WTC11 (cell line): ENCODE results near the gene LANCL2. TPM values are rescaled to one million over a fixed set of nuclear protein-coding genes. Genes with fewer than 3 reads are reported as not detected.

Experiments
- ATAC-seq: fragments of 200-7000 bp; cut with Tn5 transposase; 2 replicates; pipeline ENCODE4 v1.10.0; 2021; ENCODE audit warnings: mild to moderate bottlenecking, moderate library complexity
- CTCF ChIA-PET: fragments of 300-600 bp; sonication (Branson Sonifier 250); formaldehyde crosslinking; loops from one replicate; lab custom pipeline; 2021; ENCODE audit warnings: antibody characterized with exemption; lab: Charles Lee
- POLR2A ChIA-PET: fragments of 350-600 bp; sonication (Branson Sonifier 250); formaldehyde crosslinking; loops from one replicate; lab custom pipeline; 2021; ENCODE audit warnings: antibody characterized with exemption; lab: Charles Lee
- DNase-seq: peaks from one replicate; pipeline ENCODE4 v3.0.0; 2021; ENCODE audit warnings: low spot score
- H3K27ac Mint-ChIP-seq: 2 replicates; pipeline ENCODE4 v1.8.0; 2021; ENCODE audit warnings: mixed read lengths
- H3K27me3 Mint-ChIP-seq: 2 replicates; pipeline ENCODE4 v1.8.0; 2021; ENCODE audit warnings: low read depth, mild to moderate bottlenecking, moderate library complexity, mixed read lengths
- H3K36me3 Mint-ChIP-seq: 2 replicates; pipeline ENCODE4 v1.8.0; 2021; ENCODE audit warnings: mixed read lengths
- H3K4me1 Mint-ChIP-seq: 2 replicates; pipeline ENCODE4 v1.8.0; 2022; ENCODE audit warnings: mixed read lengths
- H3K4me3 Mint-ChIP-seq: 2 replicates; pipeline ENCODE4 v1.8.0; 2021; ENCODE audit warnings: mild to moderate bottlenecking, moderate library complexity, mixed read lengths
- H3K9me3 Mint-ChIP-seq: 2 replicates; pipeline ENCODE4 v1.8.0; 2021; ENCODE audit warnings: mixed read lengths
- CBFB ChIP-seq: sonication (generic); formaldehyde crosslinking; IDR thresholded peaks from 2 replicates; pipeline ENCODE4 v1.8.1; 2022; ENCODE audit warnings: mild to moderate bottlenecking, low read depth, missing genetic modification reagents
- CDX4 ChIP-seq: fragments of 250-450 bp; sonication (Bioruptor Pico); IDR thresholded peaks from 2 replicates; pipeline ENCODE4 v1.9.0; 2021; ENCODE audit warnings: moderate library complexity, mild to moderate bottlenecking, inconsistent platforms, borderline replicate concordance
- CREM ChIP-seq: sonication (generic); formaldehyde crosslinking; IDR thresholded peaks from 2 replicates; pipeline ENCODE4 v1.8.1; 2022; ENCODE audit warnings: mild to moderate bottlenecking, missing genetic modification reagents, moderate library complexity
- EMX1 ChIP-seq: fragments of 250-450 bp; sonication (Bioruptor Pico); IDR thresholded peaks from 2 replicates; pipeline ENCODE4 v1.8.0; 2021; ENCODE audit warnings: mild to moderate bottlenecking
- ESRRA ChIP-seq: sonication (generic); formaldehyde crosslinking; IDR thresholded peaks from 2 replicates; pipeline ENCODE4 v1.8.1; 2022; ENCODE audit warnings: mild to moderate bottlenecking, missing genetic modification reagents, borderline replicate concordance
- IRF2 ChIP-seq: sonication (generic); formaldehyde crosslinking; IDR thresholded peaks from 2 replicates; pipeline ENCODE4 v1.8.0; 2022; ENCODE audit warnings: low read depth, missing genetic modification reagents, borderline replicate concordance
- JUN ChIP-seq: sonication (generic); formaldehyde crosslinking; IDR thresholded peaks from 2 replicates; pipeline ENCODE4 v1.8.0; 2023; ENCODE audit warnings: mild to moderate bottlenecking, missing genetic modification reagents
- NR3C1 ChIP-seq: sonication (generic); formaldehyde crosslinking; conservative IDR thresholded peaks from 2 replicates; pipeline ENCODE4 v1.8.1; 2023; ENCODE audit warnings: low read depth, mild to moderate bottlenecking, missing genetic modification reagents
- OVOL2 ChIP-seq: fragments of 250-450 bp; sonication (Bioruptor Pico); IDR thresholded peaks from 2 replicates; pipeline ENCODE4 v1.9.0; 2021; ENCODE audit warnings: mild to moderate bottlenecking, borderline replicate concordance
- PRRX2 ChIP-seq: fragments of 250-450 bp; sonication (Bioruptor Pico); IDR thresholded peaks from 2 replicates; pipeline ENCODE4 v1.8.0; 2021; ENCODE audit warnings: mild to moderate bottlenecking
- SMAD3 ChIP-seq: sonication (generic); formaldehyde crosslinking; IDR thresholded peaks from 2 replicates; pipeline ENCODE4 v1.8.0; 2022; ENCODE audit warnings: missing genetic modification reagents, mild to moderate bottlenecking, borderline replicate concordance
- SP1 ChIP-seq: sonication (generic); formaldehyde crosslinking; conservative IDR thresholded peaks from 2 replicates; pipeline ENCODE4 v1.8.1; 2022; ENCODE audit warnings: missing genetic modification reagents
- STAT6 ChIP-seq: sonication (generic); formaldehyde crosslinking; conservative IDR thresholded peaks from 2 replicates; pipeline ENCODE4 v1.8.1; 2023; ENCODE audit warnings: mild to moderate bottlenecking, low read depth, missing genetic modification reagents, moderate library complexity
- ZNF423 ChIP-seq: fragments of 250-450 bp; sonication (Bioruptor Pico); IDR thresholded peaks from 2 replicates; pipeline ENCODE4 v2.1.2; 2022; ENCODE audit warnings: mild to moderate bottlenecking, moderate library complexity
- ZNF532 ChIP-seq: fragments of 250-450 bp; sonication (Bioruptor Pico); IDR thresholded peaks from 2 replicates; pipeline ENCODE4 v1.9.0; 2021; ENCODE audit warnings: mild to moderate bottlenecking, borderline replicate concordance
- total RNA-seq: library from RNA; stranded (reverse); gene quantifications from 3 replicates; pipeline ENCODE4 v1.2.3, GENCODE V29; 2021
- TF ChIP-seq, protein P1 (sequence below): sonication (generic); formaldehyde crosslinking; IDR thresholded peaks from 2 replicates; pipeline ENCODE4 v1.8.1; 2022; ENCODE audit warnings: missing genetic modification reagents, borderline replicate concordance
- TF ChIP-seq, protein P2 (sequence below): sonication (generic); formaldehyde crosslinking; conservative IDR thresholded peaks from 2 replicates; pipeline ENCODE4 v1.8.1; 2022; ENCODE audit warnings: mild to moderate bottlenecking, missing genetic modification reagents
- TF ChIP-seq, protein P3 (sequence below): sonication (generic); formaldehyde crosslinking; IDR thresholded peaks from 2 replicates; pipeline ENCODE4 v1.8.0; 2022; ENCODE audit warnings: missing genetic modification reagents

The LANCL2 gene
- total RNA-seq, 1 experiment from 2014 or later: 13.2 TPM

GRCh38 chr7:55439627-55440026 lies 74.5 kb downstream of the LANCL2 start:
- no peaks in the 10 kb centered on the region for H3K27me3 Mint-ChIP-seq
- TF ChIP-seq, protein P1, sequence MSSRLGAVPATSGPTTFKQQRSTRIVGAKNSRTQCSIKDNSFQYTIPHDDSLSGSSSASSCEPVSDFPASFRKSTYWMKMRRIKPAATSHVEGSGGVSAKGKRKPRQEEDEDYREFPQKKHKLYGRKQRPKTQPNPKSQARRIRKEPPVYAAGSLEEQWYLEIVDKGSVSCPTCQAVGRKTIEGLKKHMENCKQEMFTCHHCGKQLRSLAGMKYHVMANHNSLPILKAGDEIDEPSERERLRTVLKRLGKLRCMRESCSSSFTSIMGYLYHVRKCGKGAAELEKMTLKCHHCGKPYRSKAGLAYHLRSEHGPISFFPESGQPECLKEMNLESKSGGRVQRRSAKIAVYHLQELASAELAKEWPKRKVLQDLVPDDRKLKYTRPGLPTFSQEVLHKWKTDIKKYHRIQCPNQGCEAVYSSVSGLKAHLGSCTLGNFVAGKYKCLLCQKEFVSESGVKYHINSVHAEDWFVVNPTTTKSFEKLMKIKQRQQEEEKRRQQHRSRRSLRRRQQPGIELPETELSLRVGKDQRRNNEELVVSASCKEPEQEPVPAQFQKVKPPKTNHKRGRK (CRISPR knock-in tag): no peak
- TF ChIP-seq CBFB (CRISPR knock-in tag) (no peak), PRRX2 (CRISPR knock-in tag) (no peak), ZNF423 (CRISPR knock-in tag) (no peak), STAT6 (CRISPR knock-in tag) (no peak)
- ATAC-seq (no peak), DNase-seq (no peak)
- H3K4me1 Mint-ChIP-seq: peaks cover 3% of the 10 kb centered on the region; the same call in 1 of the 2 replicates
- H3K36me3 Mint-ChIP-seq: no peaks in the 10 kb centered on the region
- H3K9me3 Mint-ChIP-seq: no peaks in the 10 kb centered on the region
- POLR2A ChIA-PET: no interaction called here
- CTCF ChIA-PET: no interaction called here
- no peak overlapping the region for H3K4me3 Mint-ChIP-seq
- H3K27ac Mint-ChIP-seq: no peak overlapping the region

- no peak for DNase-seq
- ChIA-PET CTCF (no interaction called here), POLR2A (no interaction called here)
- no peak for ATAC-seq
- no peaks in the 10 kb centered on the region for H3K27me3 Mint-ChIP-seq
- no peak overlapping the region for H3K27ac Mint-ChIP-seq
- H3K4me3 Mint-ChIP-seq: no peak overlapping the region
- no peaks in the 10 kb centered on the region for H3K9me3 Mint-ChIP-seq
- TF ChIP-seq EMX1 (no peak), NR3C1 (CRISPR knock-in tag) (no peak)
- peaks cover 3% of the 10 kb centered on the region; the same call in 1 of the 2 replicates for H3K4me1 Mint-ChIP-seq
- H3K36me3 Mint-ChIP-seq: no peaks in the 10 kb centered on the region
These were observed 75.0 kb downstream of the LANCL2 start for GRCh38 chr7:55440040-55440690.

- POLR2A ChIA-PET: no interaction called here
- H3K36me3 Mint-ChIP-seq: no peaks in the 10 kb centered on the region
- no peak overlapping the region for H3K4me3 Mint-ChIP-seq
- H3K4me1 Mint-ChIP-seq: peaks cover 3% of the 10 kb centered on the region; the same call in 1 of the 2 replicates
- no peaks in the 10 kb centered on the region; the same call in 1 of the 2 replicates for H3K27me3 Mint-ChIP-seq
- ATAC-seq: no peak
- CTCF ChIA-PET: no interaction called here
- no peaks in the 10 kb centered on the region for H3K9me3 Mint-ChIP-seq
- TF ChIP-seq, protein P2, sequence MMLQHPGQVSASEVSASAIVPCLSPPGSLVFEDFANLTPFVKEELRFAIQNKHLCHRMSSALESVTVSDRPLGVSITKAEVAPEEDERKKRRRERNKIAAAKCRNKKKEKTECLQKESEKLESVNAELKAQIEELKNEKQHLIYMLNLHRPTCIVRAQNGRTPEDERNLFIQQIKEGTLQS (CRISPR knock-in tag): no peak
- TF ChIP-seq, protein P3, sequence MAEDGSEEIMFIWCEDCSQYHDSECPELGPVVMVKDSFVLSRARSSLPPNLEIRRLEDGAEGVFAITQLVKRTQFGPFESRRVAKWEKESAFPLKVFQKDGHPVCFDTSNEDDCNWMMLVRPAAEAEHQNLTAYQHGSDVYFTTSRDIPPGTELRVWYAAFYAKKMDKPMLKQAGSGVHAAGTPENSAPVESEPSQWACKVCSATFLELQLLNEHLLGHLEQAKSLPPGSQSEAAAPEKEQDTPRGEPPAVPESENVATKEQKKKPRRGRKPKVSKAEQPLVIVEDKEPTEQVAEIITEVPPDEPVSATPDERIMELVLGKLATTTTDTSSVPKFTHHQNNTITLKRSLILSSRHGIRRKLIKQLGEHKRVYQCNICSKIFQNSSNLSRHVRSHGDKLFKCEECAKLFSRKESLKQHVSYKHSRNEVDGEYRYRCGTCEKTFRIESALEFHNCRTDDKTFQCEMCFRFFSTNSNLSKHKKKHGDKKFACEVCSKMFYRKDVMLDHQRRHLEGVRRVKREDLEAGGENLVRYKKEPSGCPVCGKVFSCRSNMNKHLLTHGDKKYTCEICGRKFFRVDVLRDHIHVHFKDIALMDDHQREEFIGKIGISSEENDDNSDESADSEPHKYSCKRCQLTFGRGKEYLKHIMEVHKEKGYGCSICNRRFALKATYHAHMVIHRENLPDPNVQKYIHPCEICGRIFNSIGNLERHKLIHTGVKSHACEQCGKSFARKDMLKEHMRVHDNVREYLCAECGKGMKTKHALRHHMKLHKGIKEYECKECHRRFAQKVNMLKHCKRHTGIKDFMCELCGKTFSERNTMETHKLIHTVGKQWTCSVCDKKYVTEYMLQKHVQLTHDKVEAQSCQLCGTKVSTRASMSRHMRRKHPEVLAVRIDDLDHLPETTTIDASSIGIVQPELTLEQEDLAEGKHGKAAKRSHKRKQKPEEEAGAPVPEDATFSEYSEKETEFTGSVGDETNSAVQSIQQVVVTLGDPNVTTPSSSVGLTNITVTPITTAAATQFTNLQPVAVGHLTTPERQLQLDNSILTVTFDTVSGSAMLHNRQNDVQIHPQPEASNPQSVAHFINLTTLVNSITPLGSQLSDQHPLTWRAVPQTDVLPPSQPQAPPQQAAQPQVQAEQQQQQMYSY (CRISPR knock-in tag): no peak
- TF ChIP-seq IRF2 (no peak), OVOL2 (CRISPR knock-in tag) (no peak), SMAD3 (CRISPR knock-in tag) (no peak), CDX4 (no peak), SP1 (CRISPR knock-in tag) (no peak), CREM (CRISPR knock-in tag) (no peak), ZNF532 (CRISPR knock-in tag) (no peak), JUN (CRISPR knock-in tag) (no peak), ESRRA (CRISPR knock-in tag) (no peak), NR3C1 (CRISPR knock-in tag) (no peak)
- TF ChIP-seq, all 79 proteins: peak for 0
- H3K27ac Mint-ChIP-seq: no peak overlapping the region
- DNase-seq: no peak
These were observed 75.9 kb downstream of the LANCL2 start for GRCh38 chr7:55441002-55441401.
